GM23338 (cell line): Measurements from ENCODE around the gene QRFP. TPM values are rescaled to one million over a fixed set of nuclear protein-coding genes. Genes with fewer than 3 reads are reported as not detected.

ENCODE experiments used
- ATAC-seq: fragments of 200-7000 bp; cut with Tn5 transposase; 3 replicates; pipeline ENCODE4 v1.9.1; 2020
- DNase-seq: peaks from one replicate; pipeline ENCODE4 v3.0.0-alpha.2; 2015; ENCODE audit warnings: low spot score
- H2AFZ ChIP-seq: fragments of 200-600 bp; sonication (generic); 2 replicates; pipeline ENCODE4 v1.8.0; 2016; ENCODE audit warnings: antibody characterized with exemption, mild to moderate bottlenecking, moderate library complexity
- H3F3A ChIP-seq: fragments of 200-600 bp; sonication (generic); replicated peaks from 2 replicates; pipeline ENCODE4 v1.8.0; 2017; ENCODE audit warnings: antibody characterized with exemption, mixed run types, low read depth
- H3K27ac ChIP-seq: fragments of 200-600 bp; sonication (generic); 2 replicates; pipeline ENCODE4 v1.6.1; 2016; ENCODE audit warnings: low read depth
- H3K27me3 ChIP-seq: fragments of 200-600 bp; sonication (generic); 2 replicates; pipeline ENCODE4 v1.8.0; 2016; ENCODE audit warnings: mild to moderate bottlenecking, mixed run types, moderate library complexity; ENCODE audit not compliant: insufficient read depth
- H3K36me3 ChIP-seq: fragments of 200-600 bp; sonication (generic); 2 replicates; pipeline ENCODE4 v1.8.0; 2016; ENCODE audit warnings: mild to moderate bottlenecking; ENCODE audit not compliant: insufficient read depth
- H3K4me1 ChIP-seq: fragments of 200-600 bp; sonication (generic); 2 replicates; pipeline ENCODE4 v1.8.0; 2016; ENCODE audit warnings: mild to moderate bottlenecking, moderate library complexity; ENCODE audit not compliant: insufficient read depth
- H3K4me2 ChIP-seq: fragments of 200-600 bp; sonication (generic); 2 replicates; pipeline ENCODE4 v1.7.1; 2017; ENCODE audit warnings: mixed run types
- H3K4me3 ChIP-seq: fragments of 200-600 bp; sonication (generic); 2 replicates; pipeline ENCODE4 v1.6.1; 2016; ENCODE audit warnings: mixed run types
- H3K79me2 ChIP-seq: fragments of 200-600 bp; sonication (generic); replicated peaks from 2 replicates; pipeline ENCODE4 v1.8.0; 2017; ENCODE audit warnings: mild to moderate bottlenecking; ENCODE audit not compliant: insufficient read depth
- H3K9me2 ChIP-seq: fragments of 200-600 bp; sonication (generic); 2 replicates; pipeline ENCODE4 v1.8.0; 2017; ENCODE audit not compliant: insufficient read depth
- H4K20me1 ChIP-seq: fragments of 200-600 bp; sonication (generic); replicated peaks from 2 replicates; pipeline ENCODE4 v1.8.0; 2017; ENCODE audit warnings: mild to moderate bottlenecking; ENCODE audit not compliant: insufficient read depth
- H3K27ac Mint-ChIP-seq: 2 replicates; pipeline ENCODE4 v1.8.0; 2020; ENCODE audit warnings: inconsistent platforms, mild to moderate bottlenecking, moderate library complexity, mixed read lengths
- H3K27me3 Mint-ChIP-seq: 3 replicates; pipeline ENCODE4 v1.8.0; 2022; ENCODE audit warnings: low read depth, mild to moderate bottlenecking, moderate library complexity, mixed read lengths, inconsistent platforms; ENCODE audit not compliant: insufficient read depth, poor library complexity
- H3K36me3 Mint-ChIP-seq: 3 replicates; pipeline ENCODE4 v1.8.0; 2021; ENCODE audit warnings: low read depth, mild to moderate bottlenecking, inconsistent platforms, moderate library complexity, mixed read lengths
- H3K4me1 Mint-ChIP-seq: 3 replicates; pipeline ENCODE4 v1.8.0; 2020; ENCODE audit warnings: mild to moderate bottlenecking, inconsistent platforms, mixed read lengths
- H3K4me3 Mint-ChIP-seq: 3 replicates; pipeline ENCODE4 v1.8.0; 2021; ENCODE audit warnings: moderate library complexity, mild to moderate bottlenecking, inconsistent platforms, mixed read lengths
- H3K9me3 Mint-ChIP-seq: 3 replicates; pipeline ENCODE4 v1.8.0; 2020; ENCODE audit warnings: moderate library complexity, mild to moderate bottlenecking, inconsistent platforms, mixed read lengths
- CREB1 ChIP-seq: fragments of 250-450 bp; sonication (Bioruptor Pico); IDR thresholded peaks from 2 replicates; pipeline ENCODE4 v1.5.0; 2020; ENCODE audit warnings: low read depth, mild to moderate bottlenecking, moderate library complexity
- CTCF ChIP-seq, 2 experiments: fragments of 200-600 bp in 1 of 2; sonication (generic) in 1 of 2; conservative IDR thresholded peaks; 2 replicates each; pipeline versions ENCODE4 v1.5.1 to v1.6.1; 2016 to 2017; ENCODE audit warnings: antibody characterized with exemption in 2 of 2, low read depth in 2 of 2, mild to moderate bottlenecking in 2 of 2, moderate library complexity in 1 of 2
- ETS1 ChIP-seq: IDR thresholded peaks from 2 replicates; pipeline ENCODE4 v1.6.1; 2016; ENCODE audit warnings: antibody characterized with exemption
- EZH2 ChIP-seq: fragments of 200-600 bp; sonication (generic); IDR thresholded peaks from one replicate; pipeline ENCODE4 v1.8.0; 2017; ENCODE audit warnings: antibody characterized with exemption, mild to moderate bottlenecking, low read depth; ENCODE audit not compliant: unreplicated experiment
- EZH2phosphoT487 ChIP-seq: fragments of 200-600 bp; sonication (generic); IDR thresholded peaks from one replicate; pipeline ENCODE4 v1.8.1; 2018; ENCODE audit warnings: antibody characterized with exemption; ENCODE audit not compliant: unreplicated experiment
- JUNB ChIP-seq: IDR thresholded peaks from one replicate; pipeline ENCODE4 v1.6.1; 2016; ENCODE audit warnings: antibody characterized with exemption; ENCODE audit not compliant: unreplicated experiment
- NANOG ChIP-seq: IDR thresholded peaks from 2 replicates; pipeline ENCODE4 v1.6.1; 2016; ENCODE audit warnings: antibody characterized with exemption, borderline replicate concordance
- POLR2AphosphoS5 ChIP-seq: IDR thresholded peaks from 2 replicates; pipeline ENCODE4 v1.6.1; 2016; ENCODE audit warnings: antibody characterized with exemption, low read depth
- REST ChIP-seq: IDR thresholded peaks from one replicate; pipeline ENCODE4 v1.6.1; 2018; ENCODE audit warnings: antibody characterized with exemption; ENCODE audit not compliant: unreplicated experiment
- STAT1 ChIP-seq: IDR thresholded peaks from one replicate; pipeline ENCODE4 v1.6.1; 2016; ENCODE audit warnings: antibody characterized with exemption; ENCODE audit not compliant: unreplicated experiment
- ZNF114 ChIP-seq: fragments of 250-450 bp; sonication (Bioruptor Pico); IDR thresholded peaks from 2 replicates; pipeline ENCODE4 v1.5.0; 2020; ENCODE audit warnings: mild to moderate bottlenecking, moderate library complexity
- ZNF331 ChIP-seq: fragments of 250-450 bp; sonication (Bioruptor Pico); IDR thresholded peaks from 2 replicates; pipeline ENCODE4 v1.5.0; 2020; ENCODE audit warnings: low read depth, mild to moderate bottlenecking, moderate library complexity
- ZNF462 ChIP-seq: fragments of 250-450 bp; sonication (Bioruptor Pico); IDR thresholded peaks from 2 replicates; pipeline ENCODE4 v1.5.0; 2020; ENCODE audit warnings: mild to moderate bottlenecking, moderate library complexity
- polyA plus RNA-seq: library from polyadenylated mRNA; unstranded; fragments of >200 nt; fragmentation: Nextera tagmentation; extraction: Ambion mirVana; gene quantifications from 2 replicates; pipeline ENCODE4 v1.2.1, GENCODE V29; 2016
- total RNA-seq: library from RNA; depleted of rRNA; stranded (reverse); fragments of >200 nt; shearing (Covaris generic); gene quantifications from 2 replicates; pipeline ENCODE4 v1.2.3, GENCODE V29; 2014

Gene QRFP
- total and polyA plus RNA-seq, 2 experiments from 2014 or later = not detected

GRCh38 chr9:130895038-130895437 lies 1.6 kb downstream of the QRFP start:
- H3F3A ChIP-seq = no peaks in the 10 kb centered on the region
- no peaks in the 10 kb centered on the region for H3K4me1 ChIP-seq
- H3K27ac ChIP-seq = 0 out of 2 replicates have a peak overlapping the region, but pooled peaks have one; percentile 63
- H3K36me3 ChIP-seq = no peaks in the 10 kb centered on the region
- no peak overlapping the region for H3K4me3 ChIP-seq
- H3K27me3 ChIP-seq = no peaks in the 10 kb centered on the region
- TF ChIP-seq ZNF331 (CRISPR knock-in tag) (no peak), NANOG (no peak), JUNB (no peak), ZNF114 (CRISPR knock-in tag) (no peak), ZNF462 (CRISPR knock-in tag) (no peak), REST (no peak), CTCF (conservative IDR thresholded peaks at IDR 0.05; ENCODE audit: low read depth in 2 of 2) (no peak), EZH2phosphoT487 (no peak), ETS1 (no peak), STAT1 (no peak), CREB1 (no peak), POLR2AphosphoS5 (no peak), EZH2 (no peak)
- DNase-seq (no peak), ATAC-seq (no peak)
- H3K79me2 ChIP-seq = no peaks in the 10 kb centered on the region
- H2AFZ ChIP-seq = no peak overlapping the region
- H3K4me3 Mint-ChIP-seq = no peak overlapping the region
- no peaks in the 10 kb centered on the region; the same call in 2 of the 3 replicates for H3K4me1 Mint-ChIP-seq
- H3K9me2 ChIP-seq = no peaks in the 10 kb centered on the region
- no peaks in the 10 kb centered on the region; the same call in 2 of the 3 replicates for H3K36me3 Mint-ChIP-seq
- H4K20me1 ChIP-seq = no peaks in the 10 kb centered on the region; the same call in 1 of the 2 replicates
- H3K27ac Mint-ChIP-seq = no peak overlapping the region
- H3K27me3 Mint-ChIP-seq = peaks cover 16% of the 10 kb centered on the region
- H3K9me3 Mint-ChIP-seq = no peaks in the 10 kb centered on the region
- no peak overlapping the region for H3K4me2 ChIP-seq
